ENCODE measurements around the gene LMF2. TPM values are rescaled to one million over a fixed set of nuclear protein-coding genes. Genes with fewer than 3 reads are reported as not detected.
A peak's percentile ranks its signal among the peaks of the same experiment; 100 is the strongest.

LMF2 gene
- polyA plus RNA-seq, 3 donors: 30.3 to 58.1 (median 56.0) TPM

GRCh38 chr22:50516891-50517290, 9.4 kb upstream of the LMF2 start:
- DNase-seq (ENCODE audit: extremely low read depth in 1 of 11, low read depth in 9 of 11, low spot score in 4 of 11): no peak

- no peak for DNase-seq (ENCODE audit: extremely low read depth in 1 of 11, low read depth in 9 of 11, low spot score in 4 of 11)
Measured at GRCh38 chr22:50516068-50516467, 8.6 kb upstream of the LMF2 start.

GRCh38 chr22:50513175-50513574, 5.7 kb upstream of the LMF2 start:
- DNase-seq (ENCODE audit: extremely low read depth in 1 of 11, low read depth in 9 of 11, low spot score in 4 of 11): no peak

GRCh38 chr22:50508897-50509296, 1.4 kb upstream of the LMF2 start:
- no peak for DNase-seq (ENCODE audit: extremely low read depth in 1 of 11, low read depth in 9 of 11, low spot score in 4 of 11)

- DNase-seq (ENCODE audit: extremely low read depth in 1 of 11, low read depth in 9 of 11, low spot score in 4 of 11): peak; percentile 92 to 99 (median 96)
Measured at GRCh38 chr22:50507991-50508884, 736 bp upstream of the LMF2 start, which contains the start of gene NCAPH2. TSS of gene NCAPH2 (plus strand) at chr22:50508224. CDS start at chr22:50508338, 114 bp downstream.

- no peak for DNase-seq (ENCODE audit: extremely low read depth in 1 of 11, low read depth in 9 of 11, low spot score in 4 of 11)
Measured at GRCh38 chr22:50506611-50507420, 686 bp downstream of the LMF2 start.

- no peak for DNase-seq (ENCODE audit: extremely low read depth in 1 of 11, low read depth in 9 of 11, low spot score in 4 of 11)
Measured at GRCh38 chr22:50505776-50506610, 1.5 kb downstream of the LMF2 start.

GRCh38 chr22:50505276-50505775, 2.2 kb downstream of the LMF2 start:
- no peak for DNase-seq (ENCODE audit: extremely low read depth in 1 of 11, low read depth in 9 of 11, low spot score in 4 of 11)

- DNase-seq (ENCODE audit: extremely low read depth in 1 of 11, low read depth in 9 of 11, low spot score in 4 of 11): no peak
Measured at GRCh38 chr22:50504369-50505211, 2.9 kb downstream of the LMF2 start.

GRCh38 chr22:50503475-50504145, 3.9 kb downstream of the LMF2 start:
- DNase-seq (ENCODE audit: extremely low read depth in 1 of 11, low read depth in 9 of 11, low spot score in 4 of 11): no peak

GRCh38 chr22:50502628-50503474, 4.7 kb downstream of the LMF2 start:
- DNase-seq (ENCODE audit: extremely low read depth in 1 of 11, low read depth in 9 of 11, low spot score in 4 of 11): no peak

GRCh38 chr22:50502096-50502495, 5.4 kb downstream of the LMF2 start:
- DNase-seq (ENCODE audit: extremely low read depth in 1 of 11, low read depth in 9 of 11, low spot score in 4 of 11): no peak

GRCh38 chr22:50500452-50500851, 7.0 kb downstream of the LMF2 start:
- DNase-seq (ENCODE audit: extremely low read depth in 1 of 11, low read depth in 9 of 11, low spot score in 4 of 11): no peak

GRCh38 chr22:50498322-50498890, 9.1 kb downstream of the LMF2 start:
- DNase-seq (ENCODE audit: extremely low read depth in 1 of 11, low read depth in 9 of 11, low spot score in 4 of 11): peak in 1 of 11 donors; percentile 70

GRCh38 chr22:50497093-50497492, 10.4 kb downstream of the LMF2 start:
- no peak for DNase-seq (ENCODE audit: extremely low read depth in 1 of 11, low read depth in 9 of 11, low spot score in 4 of 11)

GRCh38 chr22:50490531-50491308, 16.8 kb downstream of the LMF2 start:
- no peak for DNase-seq (ENCODE audit: extremely low read depth in 1 of 11, low read depth in 9 of 11, low spot score in 4 of 11)
